ENCODE data around the gene GALNT8.

DNA sequence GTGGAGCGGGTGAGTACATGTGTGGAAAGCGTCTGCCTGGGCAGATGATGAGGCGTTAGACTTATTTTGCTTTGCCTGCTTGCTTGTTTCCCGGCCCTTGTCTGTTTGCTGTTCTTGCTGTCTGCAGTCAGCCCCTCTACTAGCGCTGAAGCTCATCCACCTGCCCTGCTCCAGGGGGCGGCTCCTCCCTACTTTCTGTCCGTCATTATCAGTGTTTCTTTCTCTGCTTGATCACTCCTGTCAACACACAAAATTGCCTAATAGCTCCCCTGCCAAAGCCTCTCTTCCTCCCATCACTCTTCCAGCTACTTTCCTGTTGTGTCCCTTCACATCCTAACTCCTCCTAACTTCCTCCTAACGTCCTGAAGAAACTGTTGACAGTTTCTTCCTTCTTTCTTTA, 34.9 kb upstream of the GALNT8 start:
- TF ChIP-seq, protein P1, sequence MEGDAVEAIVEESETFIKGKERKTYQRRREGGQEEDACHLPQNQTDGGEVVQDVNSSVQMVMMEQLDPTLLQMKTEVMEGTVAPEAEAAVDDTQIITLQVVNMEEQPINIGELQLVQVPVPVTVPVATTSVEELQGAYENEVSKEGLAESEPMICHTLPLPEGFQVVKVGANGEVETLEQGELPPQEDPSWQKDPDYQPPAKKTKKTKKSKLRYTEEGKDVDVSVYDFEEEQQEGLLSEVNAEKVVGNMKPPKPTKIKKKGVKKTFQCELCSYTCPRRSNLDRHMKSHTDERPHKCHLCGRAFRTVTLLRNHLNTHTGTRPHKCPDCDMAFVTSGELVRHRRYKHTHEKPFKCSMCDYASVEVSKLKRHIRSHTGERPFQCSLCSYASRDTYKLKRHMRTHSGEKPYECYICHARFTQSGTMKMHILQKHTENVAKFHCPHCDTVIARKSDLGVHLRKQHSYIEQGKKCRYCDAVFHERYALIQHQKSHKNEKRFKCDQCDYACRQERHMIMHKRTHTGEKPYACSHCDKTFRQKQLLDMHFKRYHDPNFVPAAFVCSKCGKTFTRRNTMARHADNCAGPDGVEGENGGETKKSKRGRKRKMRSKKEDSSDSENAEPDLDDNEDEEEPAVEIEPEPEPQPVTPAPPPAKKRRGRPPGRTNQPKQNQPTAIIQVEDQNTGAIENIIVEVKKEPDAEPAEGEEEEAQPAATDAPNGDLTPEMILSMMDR (IDR thresholded peaks at IDR 0.05), result no peak
- no peak for TF ChIP-seq REST (IDR thresholded peaks at IDR 0.05; ENCODE audit: insufficient read depth in 1 of 2, low read depth in 2 of 2, low read length in 1 of 2)
